ENCODE results near the gene SRCIN1.
"Not testable (repeated sequence)": the region's sequence is repeated elsewhere in the genome, so short reads cannot be mapped to it uniquely, and the experiment has no call there.

Gene SRCIN1

DNA sequence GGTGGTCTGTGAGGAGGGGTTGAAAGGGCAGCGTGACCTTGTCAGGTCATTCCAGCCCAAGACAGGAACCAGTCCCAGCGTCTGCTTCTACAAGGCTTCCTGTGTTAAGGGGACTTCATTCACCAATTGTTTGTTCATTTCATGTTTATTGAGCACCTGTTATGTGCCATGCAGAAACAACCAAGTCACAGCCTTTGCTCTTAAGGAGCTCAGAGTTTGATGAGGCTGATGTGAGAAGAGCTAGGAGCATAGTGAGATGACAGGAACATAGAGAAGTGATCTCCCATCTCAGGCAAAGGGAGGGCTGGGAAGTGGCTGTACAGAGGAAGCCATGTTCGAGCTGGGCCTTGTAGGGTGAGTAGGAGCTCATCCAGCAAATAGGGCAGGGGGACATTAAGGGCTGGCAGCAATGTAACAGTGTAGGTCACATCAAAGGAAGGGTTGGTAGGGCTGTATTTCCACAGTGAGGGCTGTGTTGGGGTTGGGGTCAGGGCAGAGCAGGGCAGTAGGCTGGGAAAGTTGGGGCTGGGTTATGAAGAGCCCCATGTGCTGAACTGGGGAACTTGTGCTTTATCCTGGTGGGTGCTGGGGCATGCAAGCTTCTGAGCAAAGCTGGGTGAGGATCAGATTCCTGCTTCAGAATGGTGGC is 97.7 kb downstream of the SRCIN1 start:
- no peak for DNase-seq

DNA sequence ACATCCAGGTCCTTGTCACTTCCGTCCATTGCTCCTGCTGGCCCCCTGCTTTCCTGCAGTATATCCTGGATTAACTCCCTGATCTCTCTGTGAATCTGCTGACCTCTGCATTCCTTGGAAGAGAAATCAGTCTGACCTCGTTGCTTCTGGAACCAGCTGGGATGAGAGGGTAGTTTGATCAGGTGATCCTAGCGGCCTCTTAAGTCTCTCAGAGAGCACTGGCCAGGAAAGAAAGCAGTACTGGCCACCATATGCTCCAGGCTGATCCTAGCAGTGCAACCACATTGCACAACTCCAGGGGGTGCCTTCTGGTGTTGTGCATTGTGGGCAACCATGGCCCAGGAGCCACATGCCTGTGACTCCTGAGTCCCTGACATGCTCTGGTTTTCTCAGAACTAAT is 98.3 kb downstream of the SRCIN1 start:
- no peak for DNase-seq

DNA sequence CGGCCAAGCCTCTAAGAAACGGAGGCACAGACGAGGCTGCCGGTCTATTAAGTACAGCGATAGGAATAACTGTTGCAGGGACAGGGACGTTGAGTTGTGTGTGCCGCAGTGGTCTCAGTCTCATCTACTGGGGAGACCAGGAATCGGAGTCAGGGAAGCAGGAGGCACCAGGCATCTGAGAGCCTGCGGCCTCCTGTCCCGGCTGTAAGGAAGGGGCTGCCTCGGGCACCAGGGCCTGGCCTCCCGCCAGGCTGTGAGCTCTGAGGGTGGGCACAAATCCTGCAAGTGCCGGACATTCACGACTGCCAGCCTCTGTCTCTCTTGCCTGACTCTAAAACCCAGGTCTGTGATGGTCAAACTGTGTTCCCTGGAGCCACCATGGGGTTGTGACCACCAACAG is 101.5 kb downstream of the SRCIN1 start:
- DNase-seq = no peak

DNA sequence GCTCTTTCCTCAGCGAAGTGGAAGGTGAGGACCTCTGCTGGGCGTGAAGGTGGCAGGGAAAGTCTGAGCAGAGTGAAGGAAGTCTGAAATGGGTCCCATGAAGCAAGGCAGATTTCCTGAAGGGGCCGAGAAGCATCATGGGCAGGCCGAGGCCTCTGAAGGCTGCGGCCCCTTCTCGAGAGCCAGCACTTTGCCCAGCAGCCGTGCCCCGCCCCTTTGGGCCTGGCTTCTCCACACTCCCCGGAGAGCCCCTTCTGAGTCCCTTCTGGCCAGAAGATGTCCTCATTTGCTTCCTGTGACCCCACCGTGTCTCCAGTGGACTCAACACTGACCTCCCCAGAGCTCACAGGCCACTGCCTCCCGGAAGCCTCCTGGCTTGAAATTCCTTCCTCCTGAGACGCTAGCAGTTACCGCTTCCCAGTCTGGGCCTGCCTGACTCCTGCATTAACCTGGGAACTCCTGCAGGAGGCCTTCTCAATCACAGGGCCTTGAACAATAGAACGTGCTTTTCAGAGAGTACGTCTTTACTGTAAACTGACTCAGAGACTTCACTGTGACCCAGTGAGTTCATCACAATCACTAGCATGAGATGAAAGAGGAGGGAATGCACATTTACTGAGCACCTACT is 102.4 kb downstream of the SRCIN1 start:
- DNase-seq = not testable (repeated sequence)

DNA sequence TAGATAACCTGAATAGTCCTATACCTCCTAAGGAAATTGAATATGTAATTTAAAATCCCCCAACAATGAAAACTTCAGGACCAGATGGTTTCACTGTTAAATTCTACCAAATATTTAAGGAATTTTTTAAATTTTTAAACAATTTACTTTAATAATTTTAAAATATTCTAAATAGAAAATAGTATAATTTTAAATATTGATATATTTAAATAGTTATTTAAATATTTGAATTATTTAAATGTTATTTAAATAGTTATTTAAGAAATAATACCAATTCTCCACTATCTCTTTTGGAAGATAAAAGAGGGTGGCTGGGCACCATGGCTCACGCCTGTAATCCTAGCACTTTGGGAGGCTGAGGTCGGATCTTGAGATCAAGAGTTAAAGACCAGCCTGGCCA is 104.0 kb downstream of the SRCIN1 start:
- DNase-seq = not testable (repeated sequence)

DNA sequence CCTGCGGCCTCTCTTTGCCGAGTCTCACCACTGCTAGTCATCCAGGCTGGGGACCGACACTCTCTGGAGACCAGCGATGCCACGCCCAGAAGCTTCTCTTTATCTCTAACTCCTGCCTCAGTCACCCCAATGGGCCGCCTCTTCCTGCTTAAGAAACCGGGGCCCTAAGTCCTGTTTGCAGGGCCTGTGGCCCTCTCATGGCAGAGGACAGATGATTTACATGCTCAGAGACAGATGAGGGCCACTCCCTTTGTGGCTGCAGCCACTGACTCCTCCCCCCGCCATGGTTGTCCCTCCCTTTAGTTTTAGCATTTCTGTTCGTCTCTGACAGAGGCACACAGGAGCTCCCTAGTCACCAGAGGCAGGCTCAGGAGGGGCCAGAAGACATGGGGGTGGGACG is 106.5 kb downstream of the SRCIN1 start:
- DNase-seq = not testable (repeated sequence)

DNA sequence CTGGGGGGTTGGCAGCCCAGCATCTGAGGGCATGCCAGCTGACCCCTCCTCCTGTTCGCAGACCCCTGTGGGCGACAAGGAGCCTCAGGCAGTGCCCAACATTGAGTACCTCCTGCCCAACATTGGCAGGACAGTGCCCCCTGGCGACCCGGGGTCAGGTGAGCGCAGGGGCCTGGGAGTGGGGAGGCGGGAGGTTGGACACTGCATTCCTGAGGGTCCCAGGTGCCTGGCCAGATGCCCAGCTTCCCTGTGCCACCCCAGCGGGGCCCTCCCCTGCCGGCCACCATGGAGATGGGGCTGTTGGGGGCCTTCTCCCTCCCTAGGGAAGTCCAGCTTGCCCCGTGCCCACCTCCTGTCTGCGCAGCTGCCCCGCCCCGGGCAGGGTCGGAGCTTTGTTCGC is 107.4 kb downstream of the SRCIN1 start:
- no peak for DNase-seq

DNA sequence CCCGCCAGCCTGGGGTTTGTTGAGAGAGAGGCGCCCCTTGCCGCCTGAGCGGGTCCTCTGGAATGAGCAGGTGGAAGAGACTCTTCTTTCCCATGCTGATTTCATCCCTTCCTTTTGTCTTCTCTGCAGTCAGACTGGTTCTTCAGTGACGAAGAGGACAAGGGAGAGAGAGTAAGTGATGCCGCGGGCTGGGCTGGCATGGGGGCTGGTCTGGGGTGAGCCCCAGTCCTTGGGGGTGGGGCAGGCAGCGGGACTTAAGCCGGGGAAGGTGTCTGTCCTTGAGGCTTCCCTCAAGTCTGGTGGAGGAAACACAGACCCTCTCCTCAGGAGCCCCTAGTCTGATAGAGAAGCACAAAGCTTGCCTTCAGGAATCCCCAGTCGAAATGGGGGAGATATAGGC is 108.1 kb downstream of the SRCIN1 start:
- DNase-seq = not testable (repeated sequence)

DNA sequence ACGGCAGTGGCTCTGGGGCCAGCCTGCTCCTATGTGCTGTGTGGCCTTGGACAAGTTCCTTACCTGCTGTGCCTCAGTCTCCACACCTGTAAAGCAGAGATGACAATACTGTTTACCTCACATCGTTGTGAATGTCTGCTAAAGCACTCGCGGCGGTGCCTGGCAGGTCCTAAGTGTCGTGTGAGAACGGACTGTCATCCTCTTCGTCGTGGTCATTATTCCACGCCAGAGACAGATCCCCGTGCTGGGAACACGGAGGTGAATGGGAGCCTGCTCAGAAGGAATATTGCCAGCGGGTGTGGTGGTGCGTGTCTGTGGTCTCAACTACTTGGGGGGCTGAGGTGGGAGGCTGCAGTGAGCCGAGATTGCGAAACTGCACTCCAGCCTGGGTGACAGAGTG is 111.6 kb downstream of the SRCIN1 start:
- DNase-seq = not testable (repeated sequence)

DNA sequence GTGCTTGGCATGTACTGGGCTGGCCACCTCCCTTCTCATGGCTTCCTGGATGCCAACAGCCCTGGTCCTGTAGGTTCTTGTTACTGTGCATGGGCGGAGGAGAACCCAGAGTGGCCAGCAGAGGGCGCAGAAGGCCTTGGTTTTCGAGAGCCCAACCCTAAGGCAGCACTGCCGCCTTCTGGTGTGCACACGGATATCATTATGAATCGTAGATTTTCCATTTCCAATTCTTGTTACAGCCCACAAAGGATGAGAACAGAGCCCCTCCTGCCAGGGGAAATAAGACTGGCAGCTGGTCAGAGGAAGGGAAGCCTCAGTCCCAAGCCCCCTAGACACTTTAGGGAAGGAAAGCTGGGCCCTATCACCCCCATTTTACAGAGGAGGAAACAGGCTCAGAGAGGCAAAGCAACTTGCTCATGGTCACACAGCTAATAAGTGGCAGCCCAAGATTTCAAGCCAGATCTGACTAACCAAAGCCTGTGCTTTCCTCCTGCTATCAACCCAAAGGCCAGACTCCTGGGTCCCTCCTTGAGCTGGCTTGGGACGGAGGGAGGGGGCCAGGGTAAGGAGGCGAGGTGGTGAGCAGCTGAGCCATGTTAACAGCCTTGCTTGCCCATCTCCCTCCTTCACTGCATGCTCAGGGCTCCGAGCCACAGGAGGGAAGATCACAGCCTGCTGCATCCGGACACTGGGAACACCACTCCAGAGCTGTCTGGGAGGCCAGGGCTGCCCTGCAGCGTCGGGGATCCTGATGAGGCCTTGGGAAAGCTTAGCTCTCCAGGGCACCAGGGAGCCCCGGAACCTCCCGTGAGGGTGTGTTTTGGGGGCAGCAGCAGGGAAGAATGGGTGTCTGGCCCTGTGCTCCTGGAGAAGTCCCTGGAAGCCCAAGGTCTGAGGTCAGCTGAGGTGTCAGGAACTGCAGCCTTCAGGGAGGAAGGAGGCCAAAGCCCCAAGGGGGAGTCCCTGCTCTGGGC is 113.4 kb downstream of the SRCIN1 start:
- DNase-seq = peak; percentile 61

DNA sequence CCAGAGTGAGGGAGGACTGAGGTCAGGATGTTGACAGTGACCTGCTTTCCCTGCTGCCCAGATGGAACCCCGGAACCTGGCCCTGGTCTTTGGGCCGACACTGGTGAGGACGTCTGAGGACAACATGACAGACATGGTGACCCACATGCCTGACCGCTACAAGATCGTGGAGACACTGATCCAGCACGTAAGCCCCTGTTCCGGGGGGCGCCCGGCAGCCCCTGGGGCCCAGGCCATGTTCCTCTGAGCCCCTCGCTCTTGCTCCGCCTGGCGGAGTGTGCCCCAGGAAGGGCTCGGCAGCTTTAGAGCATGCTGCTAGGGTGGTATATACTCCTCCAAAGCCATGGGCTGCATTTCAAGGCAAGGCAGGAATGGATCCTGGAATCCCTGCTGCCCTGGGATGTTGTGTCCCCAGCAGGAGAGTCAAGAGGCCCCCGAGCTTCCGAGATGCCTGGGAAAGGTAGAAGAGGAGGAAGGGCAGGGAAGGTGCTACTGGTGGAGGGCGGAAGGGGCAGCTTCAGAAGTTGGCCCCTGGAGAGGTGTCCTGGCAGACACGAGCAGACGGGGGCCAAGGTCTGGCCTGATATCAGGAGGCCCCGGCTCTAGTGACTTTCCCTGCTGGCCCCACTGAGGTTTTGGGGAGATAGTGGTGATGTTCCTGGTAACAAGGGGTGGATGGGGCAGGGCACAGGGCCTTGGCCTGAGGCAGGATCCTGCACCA is 114.2 kb downstream of the SRCIN1 start:
- not testable (repeated sequence) for DNase-seq

DNA sequence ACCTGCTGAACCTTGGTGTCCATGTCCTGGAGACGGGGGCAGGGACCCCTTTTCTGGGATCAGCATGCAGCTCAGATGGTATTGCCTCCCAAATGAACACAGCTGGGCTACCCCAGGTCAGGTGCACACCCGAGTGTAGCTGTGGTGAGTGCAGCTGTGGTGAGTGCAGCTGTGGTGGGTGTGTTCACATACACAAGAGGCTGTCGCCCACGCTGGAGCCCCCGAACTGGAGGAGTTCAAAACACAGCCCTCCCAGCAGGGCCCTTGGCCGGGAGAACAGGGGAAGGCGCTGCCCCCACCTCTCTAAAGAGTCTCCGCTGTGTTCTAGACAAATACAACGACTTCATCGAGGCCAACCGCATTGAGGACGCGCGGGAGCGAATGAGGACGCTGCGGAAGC is 116.0 kb downstream of the SRCIN1 start:
- not testable (repeated sequence) for DNase-seq

DNA sequence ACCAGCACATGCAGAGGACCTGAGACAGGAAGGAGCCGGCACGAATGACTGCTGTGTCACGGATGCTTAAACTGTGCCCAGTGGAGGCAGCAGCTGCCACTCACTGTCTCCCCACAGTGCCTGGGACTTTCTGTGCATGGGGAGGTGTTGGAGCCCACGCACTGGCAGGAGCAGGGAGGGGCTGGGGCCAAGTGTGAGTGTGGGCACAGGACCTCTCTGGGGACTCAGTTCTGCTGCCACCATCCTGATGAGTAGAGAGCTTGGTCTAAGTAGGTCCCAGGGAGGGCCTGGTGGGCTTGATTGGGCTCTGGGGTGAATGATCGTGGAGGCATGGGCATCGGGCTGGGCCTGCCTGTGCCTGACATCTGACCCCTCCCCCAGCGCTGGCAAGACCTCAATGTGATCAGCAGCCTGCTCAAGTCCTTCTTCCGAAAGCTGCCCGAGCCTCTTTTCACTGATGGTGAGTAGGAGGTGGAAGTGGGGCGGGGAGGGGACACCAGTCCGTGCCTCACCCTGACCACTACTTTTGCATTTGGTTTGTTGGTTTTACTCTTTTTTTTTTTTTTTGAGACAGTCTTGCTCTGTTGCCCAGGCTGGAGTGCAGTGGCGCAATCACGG is 120.0 kb downstream of the SRCIN1 start:
- not testable (repeated sequence) for DNase-seq

DNA sequence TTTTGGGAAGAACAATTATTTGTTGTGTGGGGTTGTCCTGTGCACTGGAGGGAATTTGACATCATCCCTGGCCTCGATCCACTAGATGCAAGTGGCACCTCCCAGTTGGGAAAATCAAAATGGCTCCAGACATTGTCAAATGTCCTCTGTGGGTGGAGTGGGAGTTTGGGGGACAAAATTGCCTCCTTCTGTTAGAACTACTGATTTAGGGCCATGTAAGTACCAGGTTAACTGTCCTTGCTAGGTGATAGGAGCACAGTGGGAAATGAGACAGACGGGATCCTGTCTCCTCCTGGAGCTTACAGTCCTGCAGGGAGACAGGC is 120.6 kb downstream of the SRCIN1 start:
- DNase-seq = no peak

DNA sequence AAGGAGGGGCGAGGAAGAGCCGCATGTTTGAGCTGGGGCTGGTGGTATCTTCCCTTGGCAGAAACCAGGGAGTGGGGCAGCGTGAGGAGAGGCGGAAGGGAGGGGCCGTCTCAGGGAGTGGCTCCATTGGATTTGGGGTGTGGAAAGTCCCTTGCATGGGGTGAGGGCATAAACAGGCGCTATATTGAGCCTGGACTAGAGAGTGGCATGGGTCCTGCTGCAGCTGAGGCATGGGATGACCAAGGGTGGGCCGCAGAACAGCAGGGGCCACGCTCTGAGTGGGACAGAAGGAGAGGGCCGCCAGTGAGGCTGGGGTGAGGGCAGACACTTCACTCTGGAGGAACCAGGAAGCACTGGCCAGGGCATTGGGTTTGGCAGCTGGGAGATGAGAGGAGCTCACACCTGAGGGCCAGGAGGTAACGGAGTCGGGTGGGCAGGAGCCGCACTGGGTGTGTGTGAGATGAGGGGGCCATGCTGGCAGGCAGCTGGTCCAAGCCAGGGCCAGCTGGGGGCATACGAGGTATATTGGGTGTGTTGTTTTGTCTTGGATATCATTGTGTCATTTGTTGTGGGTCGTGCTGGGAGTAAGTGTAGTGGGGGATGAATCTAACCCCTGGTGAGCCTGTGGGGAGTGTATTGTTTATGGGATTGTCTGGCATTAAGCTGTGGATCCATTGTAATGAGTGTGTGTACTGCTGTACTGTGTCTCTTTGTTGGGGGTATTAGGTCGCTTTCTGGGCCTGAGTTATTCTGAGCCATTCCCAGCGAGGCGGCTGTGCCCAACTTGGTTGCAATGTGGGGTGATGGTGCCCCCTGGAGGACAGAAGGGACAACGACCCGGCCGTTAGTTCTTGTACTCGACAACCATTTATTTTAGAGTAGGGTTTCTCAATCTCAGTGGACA is 121.3 kb downstream of the SRCIN1 start:
- DNase-seq = peak; percentile 5

DNA sequence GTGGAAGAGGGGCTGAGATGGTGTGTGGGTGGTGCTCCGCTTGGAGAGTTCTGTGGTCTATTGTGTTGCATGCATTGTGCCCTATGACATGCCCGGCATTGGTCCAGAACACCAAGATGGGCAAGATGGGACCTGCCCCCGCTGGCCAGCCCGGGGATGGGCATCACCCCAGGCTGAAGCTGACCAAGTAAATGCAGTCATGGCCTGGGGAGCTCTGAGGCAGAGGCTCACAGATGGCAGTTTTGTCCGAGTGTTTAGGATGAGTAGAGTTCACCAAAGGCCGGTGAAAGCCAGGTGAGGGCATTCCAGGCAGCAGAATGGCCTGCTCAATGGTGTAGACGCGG is 123.1 kb downstream of the SRCIN1 start:
- not testable (repeated sequence) for DNase-seq

DNA sequence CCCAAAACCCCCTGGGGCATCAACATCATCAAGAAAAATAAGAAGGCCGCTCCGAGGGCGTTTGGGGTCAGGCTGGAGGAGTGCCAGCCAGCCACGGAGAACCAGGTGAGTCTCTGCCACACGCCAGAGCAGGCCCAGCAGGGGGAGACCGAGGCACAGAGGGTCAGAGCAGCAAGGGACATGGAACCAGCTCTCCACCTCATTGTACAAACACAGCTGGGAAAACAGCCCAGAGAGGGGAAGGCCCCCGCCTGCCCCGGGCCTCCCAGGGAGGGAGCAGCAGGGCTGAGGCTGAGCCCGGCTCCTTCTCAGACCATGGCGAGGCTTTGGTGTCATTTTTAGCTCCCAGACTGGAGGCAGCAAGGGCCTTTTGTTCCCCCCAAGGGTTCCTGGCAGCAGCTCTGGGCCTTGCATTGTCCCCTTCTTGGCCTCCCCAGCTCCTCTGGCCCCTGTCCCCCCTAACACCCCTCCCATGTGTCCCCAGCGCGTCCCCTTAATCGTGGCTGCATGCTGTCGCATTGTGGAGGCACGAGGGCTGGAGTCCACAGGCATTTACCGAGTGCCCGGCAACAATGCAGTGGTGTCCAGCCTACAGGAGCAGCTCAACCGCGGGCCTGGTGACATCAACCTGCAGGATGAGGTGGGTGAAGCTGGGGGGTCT is 123.6 kb downstream of the SRCIN1 start:
- DNase-seq = not testable (repeated sequence)
